Ectodermal cell (in vitro differentiated cells): ENCODE measurements around the gene CXCL6.

Experiments
- H3K27ac ChIP-seq: 2 replicates; pipeline ENCODE4 v1.7.0; 2013; ENCODE audit warnings: mild to moderate bottlenecking, low read depth, low read length; ENCODE audit not compliant: insufficient read depth, poor library complexity, severe bottlenecking
- H3K27me3 ChIP-seq: 2 replicates; pipeline ENCODE4 v1.7.0; 2013; ENCODE audit warnings: mild to moderate bottlenecking, low read length; ENCODE audit not compliant: insufficient read depth, control insufficient read depth, poor library complexity, severe bottlenecking
- H3K36me3 ChIP-seq: one replicate; pipeline ENCODE4 v1.7.0; 2013; ENCODE audit warnings: low read length; ENCODE audit not compliant: control insufficient read depth, insufficient read depth
- H3K4me1 ChIP-seq: one replicate; pipeline ENCODE4 v1.7.0; 2013; ENCODE audit warnings: low read length; ENCODE audit not compliant: control insufficient read depth, insufficient read depth
- H3K4me3 ChIP-seq: 2 replicates; pipeline ENCODE4 v1.7.0; 2013; ENCODE audit warnings: low read depth, low read length, control low read depth; ENCODE audit not compliant: insufficient read depth
- H3K9me3 ChIP-seq: 2 replicates; pipeline ENCODE4 v1.7.0; 2013; ENCODE audit warnings: mild to moderate bottlenecking, low read length, moderate library complexity; ENCODE audit not compliant: control insufficient read depth
- WGBS, 2 experiments: methylation state at CpG; one replicate each; pipeline ENCODE4 v1.1.7; 2013; ENCODE audit warnings: missing lambda C conversion rate in 2 of 2; 5-methylcytosine and 5-hydroxymethylcytosine counted together

The CXCL6 gene

DNA sequence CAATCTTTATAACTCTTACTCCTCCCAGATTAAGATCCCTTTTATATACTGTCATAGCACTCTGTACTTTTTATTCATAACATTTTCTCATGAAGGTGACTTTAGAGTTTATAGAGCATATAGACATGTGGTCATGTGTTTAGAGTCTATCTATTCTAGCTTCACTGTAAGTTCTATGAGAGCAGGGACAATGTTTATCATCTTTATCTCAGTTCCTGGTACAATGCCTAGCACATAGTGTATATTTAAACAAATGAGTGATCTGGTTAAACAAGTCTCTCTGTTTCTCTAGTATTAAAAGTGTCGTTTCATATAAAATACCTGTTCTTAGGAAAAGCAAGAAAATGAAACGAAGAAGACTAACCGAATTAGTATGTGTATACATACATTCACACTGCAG, 3.2 kb downstream of the CXCL6 start:
- Histone ChIP-seq H3K36me3 (no peaks in the 10 kb centered on the region), H3K4me3 (no peak overlapping the region), H3K4me1 (no peaks in the 10 kb centered on the region), H3K27ac (no peak overlapping the region), H3K9me3 (no peaks in the 10 kb centered on the region), H3K27me3 (peaks cover 18% of the 10 kb centered on the region)
- WGBS, 2 experiments, result 92% methylated on average over 1 of the region's 3 CpGs; no CpG with 5 or more reads in 1 of the 2 experiments

DNA sequence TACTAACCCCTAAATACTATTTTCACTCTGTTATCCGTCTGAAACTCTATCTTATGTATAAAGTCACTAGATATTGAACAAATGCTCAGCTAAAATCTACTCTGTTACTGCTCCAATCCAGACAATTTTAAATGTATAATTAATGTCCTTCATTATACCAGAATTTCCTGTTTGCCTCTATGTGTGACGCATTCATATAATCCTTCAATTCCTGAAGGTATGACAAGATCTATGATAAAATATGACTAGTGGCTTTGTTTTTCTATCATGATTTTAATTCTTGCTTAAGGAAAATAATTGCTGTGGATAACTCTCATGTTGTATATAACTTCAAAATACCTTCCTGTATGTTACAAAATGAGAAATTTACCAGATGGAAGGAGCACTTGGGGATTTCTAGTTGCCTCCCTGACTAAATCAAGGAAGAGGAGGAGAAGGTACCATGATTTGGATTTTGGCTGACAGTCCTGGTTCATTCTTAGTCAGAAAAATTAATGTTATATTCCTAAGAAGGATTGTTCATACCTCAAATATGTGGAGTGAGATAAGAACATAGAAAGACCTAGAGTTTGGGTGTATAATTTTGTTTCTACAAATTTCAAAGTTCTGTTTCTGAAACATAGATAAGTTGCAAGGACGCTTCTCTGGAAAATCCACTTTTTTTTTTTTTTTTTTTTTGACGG, 4.9 kb downstream of the CXCL6 start:
- WGBS, 2 experiments, result 70 to 73% methylated on average over 1 to 4 of the region's 4 CpGs
- Histone ChIP-seq H3K4me1 (no peaks in the 10 kb centered on the region), H3K4me3 (no peak overlapping the region)

DNA sequence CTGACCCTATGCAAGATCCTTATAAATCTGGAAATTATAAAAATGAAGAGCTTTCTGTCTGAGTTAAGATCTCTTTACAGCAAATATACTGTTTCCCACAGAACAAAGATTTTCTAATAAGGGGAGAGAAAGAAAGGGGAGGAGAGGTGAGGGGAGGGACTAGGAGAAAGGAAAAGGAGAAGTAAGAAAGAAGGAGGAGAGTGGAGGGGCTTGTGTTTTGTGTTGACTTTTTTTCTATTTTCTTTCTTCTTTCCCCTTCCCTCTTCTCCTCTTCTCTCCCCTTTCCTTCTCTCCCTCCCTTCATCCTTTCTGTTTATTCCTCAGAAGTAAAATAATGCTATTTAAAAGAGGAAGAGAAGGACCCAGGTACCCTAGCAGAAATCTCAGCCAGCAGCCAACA, 6.2 kb downstream of the CXCL6 start:
- H3K27ac ChIP-seq, result no peak overlapping the region
- H3K9me3 ChIP-seq, result no peaks in the 10 kb centered on the region
- no peaks in the 10 kb centered on the region for H3K36me3 ChIP-seq
- no peaks in the 10 kb centered on the region for H3K4me1 ChIP-seq
- peaks cover 4% of the 10 kb centered on the region for H3K27me3 ChIP-seq
- no peak overlapping the region for H3K4me3 ChIP-seq

More for the DNA sequence above, 4.9 kb downstream of the CXCL6 start:
- H3K36me3 ChIP-seq, result no peaks in the 10 kb centered on the region
- H3K27ac ChIP-seq, result no peak overlapping the region
- no peaks in the 10 kb centered on the region for H3K9me3 ChIP-seq
- H3K27me3 ChIP-seq, result peaks cover 17% of the 10 kb centered on the region

DNA sequence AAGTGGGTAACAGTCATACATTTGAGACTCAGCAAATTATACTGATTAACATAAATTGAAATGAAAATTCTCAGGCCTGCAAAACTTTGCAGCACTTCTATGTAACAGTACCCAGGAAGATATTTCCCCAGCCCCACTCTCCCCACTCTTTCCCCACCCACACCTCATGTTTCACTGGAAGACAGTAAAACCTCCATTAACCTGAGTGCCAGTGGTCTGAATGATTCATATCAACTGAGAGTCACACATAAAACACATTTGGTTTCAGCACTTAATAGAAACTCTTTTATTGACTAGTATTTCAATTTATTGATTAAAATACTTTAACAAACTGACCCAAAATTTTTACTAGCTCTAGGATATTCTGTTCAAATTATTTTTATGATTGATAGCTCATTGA, 6.9 kb downstream of the CXCL6 start:
- H3K36me3 ChIP-seq, result no peaks in the 10 kb centered on the region
- no peaks in the 10 kb centered on the region for H3K4me1 ChIP-seq
- no peaks in the 10 kb centered on the region for H3K9me3 ChIP-seq
- H3K4me3 ChIP-seq, result no peak overlapping the region
- H3K27ac ChIP-seq, result no peak overlapping the region
- no peaks in the 10 kb centered on the region for H3K27me3 ChIP-seq

DNA sequence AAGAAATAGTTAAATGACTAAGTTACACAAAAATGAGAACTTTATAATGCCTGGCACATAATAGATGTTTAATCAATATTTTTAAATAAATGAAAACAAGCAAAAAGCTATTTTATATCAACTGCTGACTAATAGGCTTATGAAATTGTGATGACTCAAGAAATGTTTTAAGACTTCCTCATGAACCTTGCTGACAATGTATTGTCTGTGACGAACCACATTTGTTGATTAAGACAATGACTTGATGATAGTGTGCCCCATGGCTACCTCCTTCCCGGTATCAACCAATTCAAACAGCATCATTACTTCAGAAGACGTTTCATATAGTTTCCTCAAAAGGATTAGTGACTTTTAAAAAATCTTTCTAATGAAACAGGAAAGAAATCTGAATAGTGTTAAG, 7.9 kb downstream of the CXCL6 start:
- Histone ChIP-seq H3K9me3 (no peaks in the 10 kb centered on the region), H3K27ac (no peak overlapping the region), H3K4me3 (no peak overlapping the region), H3K36me3 (no peaks in the 10 kb centered on the region), H3K4me1 (no peaks in the 10 kb centered on the region), H3K27me3 (no peaks in the 10 kb centered on the region)
- WGBS, 2 experiments, result 89 to 91% methylated on average over 1 to 3 of the region's 3 CpGs

DNA sequence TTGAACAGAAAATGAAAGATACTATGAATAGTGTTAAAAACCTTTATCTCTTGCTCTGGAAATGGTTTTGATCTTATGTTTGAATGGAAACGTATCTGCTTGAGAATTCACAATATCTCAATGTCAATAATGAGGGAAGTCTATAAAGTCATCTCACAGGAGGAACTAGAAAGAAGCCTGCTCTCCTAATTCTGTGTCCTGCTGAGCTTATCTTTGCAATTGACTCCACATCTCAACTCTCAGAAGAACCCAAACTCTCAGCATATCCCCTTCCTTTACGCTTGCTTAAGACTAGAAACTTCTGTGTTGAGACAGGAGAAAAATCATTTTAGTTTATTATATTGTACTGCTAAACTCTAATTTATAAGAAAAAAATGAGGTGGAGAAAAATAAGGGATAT, 8.3 kb downstream of the CXCL6 start:
- H3K4me1 ChIP-seq, result no peaks in the 10 kb centered on the region
- H3K9me3 ChIP-seq, result no peaks in the 10 kb centered on the region
- 40 to 41% methylated on average over 1 of the region's 2 CpGs for WGBS, 2 experiments
- H3K27ac ChIP-seq, result no peak overlapping the region
- no peaks in the 10 kb centered on the region for H3K36me3 ChIP-seq
- no peak overlapping the region for H3K4me3 ChIP-seq
- no peaks in the 10 kb centered on the region for H3K27me3 ChIP-seq

DNA sequence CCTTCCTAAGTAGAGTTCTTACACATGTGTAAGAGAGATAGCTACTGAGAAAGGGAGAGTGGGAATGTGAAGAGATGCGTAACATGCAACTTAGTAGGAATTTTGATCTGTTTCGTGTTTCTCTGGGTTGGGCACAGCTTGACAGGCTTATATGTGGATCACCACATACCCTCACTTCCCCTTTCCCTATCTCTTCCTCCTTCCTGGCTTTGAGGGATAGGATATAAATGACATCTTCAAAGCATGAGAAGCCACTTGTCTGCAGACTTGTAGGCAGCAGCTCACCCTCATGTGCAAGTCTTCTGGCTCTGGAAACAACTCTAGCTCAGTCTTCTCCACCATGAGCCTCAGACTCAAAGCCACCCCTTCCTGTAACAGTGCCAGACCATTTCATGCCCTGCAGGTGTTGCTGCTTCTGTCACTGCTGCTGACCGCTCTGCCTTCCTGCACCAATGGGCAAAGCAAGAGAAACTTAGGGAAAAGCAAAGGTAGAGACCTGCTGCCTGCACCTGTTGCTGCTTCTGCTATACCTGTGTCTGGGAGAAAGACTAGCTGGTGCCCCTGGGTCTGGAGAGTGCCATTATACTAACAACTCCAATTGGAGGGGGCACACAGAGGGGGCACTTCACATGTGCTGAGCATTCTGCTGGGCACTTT, 11.2 kb downstream of the CXCL6 start:
- WGBS, 2 experiments, result 93 to 94% methylated on average over 3 of the region's 3 CpGs
- no peaks in the 10 kb centered on the region for H3K36me3 ChIP-seq
- H3K27me3 ChIP-seq, result no peaks in the 10 kb centered on the region
- H3K9me3 ChIP-seq, result no peaks in the 10 kb centered on the region
- H3K4me1 ChIP-seq, result no peaks in the 10 kb centered on the region
- no peak overlapping the region for H3K4me3 ChIP-seq
- H3K27ac ChIP-seq, result no peak overlapping the region

DNA sequence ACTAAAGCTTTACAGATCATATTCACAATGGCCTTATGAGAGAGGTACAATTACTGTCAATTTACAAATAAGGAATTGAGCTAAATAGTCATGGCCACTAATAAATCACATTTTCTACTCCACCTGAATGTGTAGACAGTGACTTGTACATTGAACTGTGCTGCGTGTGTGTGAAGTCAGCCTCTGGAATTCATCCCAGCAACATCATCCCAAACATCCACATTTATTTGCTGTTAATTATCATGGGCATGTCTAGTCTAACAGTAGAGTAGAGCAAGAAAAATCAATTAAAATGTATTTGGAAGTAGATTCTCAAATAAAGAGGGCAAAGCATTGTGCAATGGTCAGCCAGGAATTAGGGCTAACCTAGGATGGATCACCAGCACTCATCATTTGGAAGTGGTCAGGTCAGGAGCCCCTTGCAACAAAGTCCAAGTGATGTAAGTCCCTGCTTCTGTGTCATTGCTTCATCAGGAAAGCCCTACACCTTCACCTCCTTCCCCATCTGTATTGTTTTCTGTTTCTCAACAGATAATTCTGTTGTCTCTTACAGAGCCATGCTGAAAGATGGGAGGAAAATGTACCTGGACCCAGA, 11.8 kb downstream of the CXCL6 start:
- WGBS, 2 experiments, result 100% methylated on average over 1 of the region's 1 CpG; no CpG with 5 or more reads in 1 of the 2 experiments
- no peaks in the 10 kb centered on the region for H3K36me3 ChIP-seq
- no peak overlapping the region for H3K4me3 ChIP-seq
- H3K27me3 ChIP-seq, result no peaks in the 10 kb centered on the region
- H3K27ac ChIP-seq, result no peak overlapping the region
- no peaks in the 10 kb centered on the region for H3K9me3 ChIP-seq
- no peaks in the 10 kb centered on the region for H3K4me1 ChIP-seq

DNA sequence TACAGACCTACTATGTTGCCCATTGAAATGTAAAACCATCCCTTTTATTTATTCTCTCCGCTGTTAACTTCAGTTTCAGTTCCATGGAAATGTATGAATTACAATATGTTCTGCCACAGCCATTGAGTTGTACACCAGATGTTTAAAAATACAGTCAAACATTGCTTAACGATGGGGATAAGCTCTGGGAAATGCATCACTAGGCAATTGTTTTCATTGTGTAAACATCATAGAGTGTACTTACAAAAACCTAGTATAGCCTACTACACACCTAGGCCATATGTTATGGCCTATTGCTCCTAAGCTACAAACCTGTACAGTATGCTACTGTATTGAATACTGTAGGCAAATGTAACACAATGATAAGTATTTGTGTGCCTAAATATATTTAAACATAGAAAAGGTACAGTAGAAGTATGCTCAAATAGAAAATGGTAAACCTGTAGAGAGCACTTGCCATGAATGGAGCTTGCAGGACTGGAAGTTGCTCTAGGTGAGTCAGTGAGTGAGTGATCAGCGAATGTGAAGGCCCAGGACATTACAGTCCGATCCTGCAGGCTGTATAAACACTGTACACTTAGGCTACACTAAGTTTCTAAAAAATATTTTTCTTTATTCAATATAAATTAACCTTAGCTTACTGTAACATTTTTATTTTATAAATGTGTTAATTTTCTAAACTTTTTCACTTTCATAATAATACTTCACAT, 13.9 kb downstream of the CXCL6 start:
- no peaks in the 10 kb centered on the region for H3K9me3 ChIP-seq
- H3K27me3 ChIP-seq, result no peaks in the 10 kb centered on the region
- H3K4me3 ChIP-seq, result no peak overlapping the region
- no peaks in the 10 kb centered on the region for H3K4me1 ChIP-seq
- no peak overlapping the region for H3K27ac ChIP-seq
- H3K36me3 ChIP-seq, result no peaks in the 10 kb centered on the region
- WGBS, 2 experiments, result 83 to 100% methylated on average over 2 to 4 of the region's 4 CpGs

DNA sequence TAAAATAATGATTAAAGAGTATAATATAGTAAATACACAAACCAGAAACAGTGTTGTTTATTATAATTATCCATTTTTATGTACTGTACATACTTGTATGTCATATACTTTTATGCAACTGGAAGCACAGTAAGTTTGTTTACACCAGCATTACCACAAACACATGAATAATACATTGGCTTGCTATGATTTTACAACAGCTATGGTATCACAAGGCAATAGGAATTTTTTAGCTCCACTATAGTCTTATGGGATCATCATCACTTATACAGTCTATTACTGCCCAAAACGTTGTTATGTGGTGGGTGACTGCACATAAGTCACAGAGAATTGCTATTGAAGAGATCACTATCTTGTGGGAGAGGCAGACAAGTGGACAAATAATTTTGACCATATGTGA, 14.8 kb downstream of the CXCL6 start:
- no peaks in the 10 kb centered on the region for H3K36me3 ChIP-seq
- H3K27ac ChIP-seq, result no peak overlapping the region
- WGBS, 2 experiments, result 93% methylated on average over 1 of the region's 1 CpG; no CpG with 5 or more reads in 1 of the 2 experiments
- no peaks in the 10 kb centered on the region for H3K9me3 ChIP-seq
- H3K4me1 ChIP-seq, result no peaks in the 10 kb centered on the region
- no peak overlapping the region for H3K4me3 ChIP-seq
- H3K27me3 ChIP-seq, result no peaks in the 10 kb centered on the region
